Activated CD4-positive, CD25-positive, alpha-beta regulatory T cell treated with anti-CD3 and anti-CD28 coated beads, Interleukin-2, amount 50 U/mL, for 16 hours (primary cell): ENCODE measurements around the gene GTPBP1.

Source experiments
- DNase-seq: peaks from one replicate; pipeline ENCODE4 v3.0.0-alpha.2; 2020; ENCODE audit warnings: low read depth, low spot score

Gene GTPBP1

DNA sequence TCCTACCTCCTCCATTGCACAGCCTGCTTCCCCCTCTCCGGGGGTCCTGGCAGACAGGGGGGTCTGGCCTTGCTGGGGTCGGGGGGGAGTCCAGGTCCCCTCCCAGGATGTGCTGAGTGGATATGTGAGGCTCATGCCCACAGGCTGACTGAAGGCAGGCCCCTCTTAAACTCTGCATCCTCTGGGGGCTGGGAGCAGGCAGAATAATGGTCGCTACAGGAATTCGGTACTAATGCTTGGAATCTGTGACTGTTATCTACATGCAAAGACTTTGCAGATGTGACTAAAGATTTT is 51.7 kb downstream of the GTPBP1 start:
- DNase-seq = no peak

DNA sequence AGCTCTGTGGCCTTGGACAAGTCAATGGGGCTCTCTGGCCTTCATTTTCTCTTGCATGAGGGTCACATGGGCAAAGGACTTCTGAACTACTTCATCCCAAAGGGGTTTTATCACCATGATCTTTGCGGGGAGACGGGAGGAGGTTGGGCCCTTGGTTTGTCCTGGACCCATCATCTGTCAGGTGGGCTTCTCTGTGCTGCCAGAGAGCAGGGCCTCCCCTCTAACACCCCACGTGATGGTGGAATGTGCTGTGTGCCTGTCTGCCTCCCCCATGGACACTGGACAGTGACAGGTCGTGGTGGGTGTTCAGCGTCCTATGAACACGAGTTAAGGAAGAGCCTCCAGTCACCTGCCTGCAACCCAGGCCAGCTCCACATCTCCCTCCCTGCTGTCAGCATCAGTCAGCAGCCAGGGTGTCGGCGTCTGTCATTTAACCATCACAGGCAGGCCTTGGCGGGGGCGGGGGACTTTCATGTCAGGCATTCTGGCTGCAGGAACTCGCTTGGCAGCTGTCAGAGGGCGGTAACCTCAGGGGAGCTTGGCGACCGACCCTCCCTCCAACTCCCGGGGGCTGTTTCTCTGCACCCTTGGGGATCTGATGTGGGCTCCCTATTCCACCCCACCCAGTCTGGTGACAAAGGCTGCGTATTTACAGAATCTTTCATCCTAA is 52.7 kb downstream of the GTPBP1 start:
- peak; percentile 40 for DNase-seq

DNA sequence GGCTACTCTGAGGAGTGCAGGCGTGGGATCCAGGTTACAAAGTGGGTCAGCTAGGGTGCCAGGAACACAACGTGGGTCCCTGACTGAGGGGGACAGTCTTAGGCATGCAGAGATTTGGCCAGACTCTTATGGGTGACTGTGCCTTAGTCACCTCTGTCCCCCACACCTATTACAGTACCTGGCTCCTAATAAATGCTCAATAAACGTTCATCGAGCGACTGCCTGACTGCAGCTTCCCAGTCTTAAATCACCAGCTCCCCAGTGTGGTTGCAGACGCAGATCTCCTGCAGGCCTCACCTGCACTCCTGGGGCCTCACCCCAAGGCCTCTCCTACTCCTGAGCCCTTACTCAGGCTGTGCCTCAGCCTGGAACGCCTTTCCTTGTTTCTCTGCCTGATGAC is 53.3 kb downstream of the GTPBP1 start:
- DNase-seq = no peak

DNA sequence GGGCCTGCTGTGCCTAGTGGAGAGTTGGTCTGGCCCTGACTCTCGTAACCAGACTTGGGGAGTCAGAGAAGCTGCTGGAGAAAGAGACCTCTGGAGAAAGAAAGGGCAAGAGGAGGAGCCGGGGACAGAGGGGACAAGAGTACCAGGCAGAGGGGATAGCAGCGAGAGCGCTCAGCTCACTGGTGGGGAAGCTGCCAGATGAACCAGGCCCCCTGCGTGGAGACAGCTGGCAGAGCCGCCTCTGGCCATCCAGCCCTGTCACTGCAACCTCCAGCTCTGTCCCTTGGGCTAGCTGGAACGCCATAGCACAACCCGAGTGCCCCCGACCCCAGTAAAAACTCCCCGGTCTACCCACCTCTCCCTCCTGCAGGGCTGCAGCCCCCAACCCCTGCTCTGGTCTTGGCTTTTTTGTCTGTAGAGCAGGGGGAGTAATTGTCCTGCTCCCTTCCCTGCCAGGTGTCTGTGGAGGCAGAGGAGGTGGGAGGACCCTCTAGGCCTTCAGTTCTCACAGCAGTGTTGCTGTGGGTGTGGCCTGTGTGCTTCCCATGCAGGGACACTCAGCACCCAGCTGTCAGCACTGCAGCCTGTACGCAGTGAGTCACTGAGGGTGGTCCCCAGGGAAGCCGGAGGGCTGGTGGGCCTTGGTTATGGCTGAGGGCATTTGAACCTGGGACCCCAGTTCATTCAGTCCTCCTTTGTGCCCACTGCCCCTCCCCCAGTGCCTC is 54.9 kb downstream of the GTPBP1 start:
- DNase-seq = no peak

DNA sequence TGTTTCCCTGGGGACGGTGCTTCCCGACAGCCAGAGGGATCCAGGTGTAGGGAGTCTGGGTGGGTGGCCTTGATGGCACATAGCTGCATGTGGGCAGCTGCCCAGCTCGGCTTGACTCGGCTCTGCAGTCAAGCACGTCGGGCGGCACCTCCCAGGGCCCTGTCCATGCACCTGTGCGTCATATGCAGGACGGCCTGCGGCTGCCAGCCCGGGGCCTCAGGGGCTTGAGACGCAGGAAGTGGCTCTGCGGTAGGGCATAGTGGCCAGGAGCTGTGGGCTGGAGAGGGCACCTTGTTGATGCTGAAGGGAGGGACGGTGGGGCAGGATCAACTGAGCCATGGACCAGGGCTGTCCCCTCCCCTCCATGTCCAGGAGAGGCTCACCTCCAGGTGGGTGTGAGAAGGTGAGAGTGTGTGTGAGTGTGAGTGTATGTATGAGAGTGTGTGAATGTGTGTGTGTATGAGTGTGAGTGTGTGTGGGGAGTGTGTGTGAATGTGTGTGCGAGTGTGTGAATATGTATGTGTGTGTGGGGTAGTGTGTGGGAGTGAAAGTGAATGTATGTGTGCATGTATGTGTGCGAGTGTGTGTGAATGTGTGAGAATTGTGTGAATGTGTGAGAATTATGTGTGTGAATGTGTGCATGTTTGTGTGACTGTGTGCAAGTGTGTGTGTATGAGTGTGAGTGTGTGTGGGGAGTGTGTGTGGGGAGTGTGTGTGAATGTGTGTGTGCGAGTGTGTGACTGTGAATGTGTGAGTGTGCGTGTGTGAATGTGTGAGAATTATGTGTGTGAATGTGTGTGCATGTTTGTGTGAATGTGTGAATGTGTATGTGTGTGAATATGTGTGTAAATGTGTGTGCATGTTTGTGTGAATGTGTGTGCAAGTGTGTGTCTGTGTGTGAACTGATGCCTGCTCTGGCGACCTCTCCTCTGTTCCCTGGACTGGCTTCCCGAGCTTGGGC is 55.7 kb downstream of the GTPBP1 start:
- DNase-seq = no peak

DNA sequence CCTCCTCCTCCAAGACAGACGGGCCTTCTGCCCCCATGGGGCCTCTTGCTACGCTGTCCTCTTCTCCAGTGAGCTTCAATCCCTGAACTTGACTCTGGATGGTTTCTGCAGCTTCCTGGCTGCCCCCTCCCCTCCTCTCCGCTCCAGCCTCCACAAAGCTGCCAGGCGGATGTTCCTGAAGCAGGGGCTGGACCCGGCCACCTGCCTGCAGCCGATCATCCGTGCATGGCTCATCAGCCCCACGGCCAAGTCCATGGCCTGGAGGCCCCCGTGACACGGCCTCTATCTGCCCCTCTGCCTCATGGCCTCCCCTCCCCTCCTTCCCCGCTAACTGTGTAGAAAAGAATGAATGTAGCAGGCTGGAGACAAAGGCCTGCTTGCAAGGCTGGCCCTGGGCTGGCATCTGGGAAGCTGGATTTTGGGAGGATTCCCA is 56.8 kb downstream of the GTPBP1 start:
- DNase-seq = no peak

DNA sequence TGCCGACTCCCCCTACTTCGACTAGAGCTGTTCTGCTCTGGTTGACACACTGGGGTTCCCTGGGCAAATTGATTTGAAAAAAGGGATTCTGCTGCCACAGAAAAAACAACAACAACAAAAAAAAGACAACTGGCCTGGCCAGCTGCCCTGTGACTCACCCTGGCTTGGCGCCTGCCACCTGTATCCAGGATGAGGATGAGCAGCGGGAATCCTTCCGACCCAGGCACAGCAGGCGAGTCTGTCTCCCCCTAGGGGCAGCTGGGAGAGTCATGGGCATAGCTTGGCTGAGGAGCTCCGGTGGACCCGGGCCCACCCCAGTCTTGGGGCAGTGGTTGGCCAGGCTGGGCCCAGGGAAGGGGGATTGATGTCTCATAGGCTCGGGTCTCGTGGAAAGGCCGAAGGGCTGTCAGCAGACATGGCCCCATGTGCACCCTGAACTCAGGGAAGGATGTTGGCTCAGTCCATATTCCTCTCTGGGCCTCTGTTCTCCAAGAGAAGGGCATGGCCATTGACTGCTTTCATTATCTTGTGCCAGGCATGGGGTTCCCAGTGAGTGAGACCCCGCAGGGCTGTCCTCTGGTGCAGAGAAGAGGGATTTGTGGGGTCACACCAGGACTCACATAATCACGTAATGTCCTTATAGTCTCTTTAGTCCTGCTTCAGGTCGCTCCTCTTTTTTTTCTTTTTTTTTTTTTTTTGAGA is 60.5 kb downstream of the GTPBP1 start:
- no peak for DNase-seq

DNA sequence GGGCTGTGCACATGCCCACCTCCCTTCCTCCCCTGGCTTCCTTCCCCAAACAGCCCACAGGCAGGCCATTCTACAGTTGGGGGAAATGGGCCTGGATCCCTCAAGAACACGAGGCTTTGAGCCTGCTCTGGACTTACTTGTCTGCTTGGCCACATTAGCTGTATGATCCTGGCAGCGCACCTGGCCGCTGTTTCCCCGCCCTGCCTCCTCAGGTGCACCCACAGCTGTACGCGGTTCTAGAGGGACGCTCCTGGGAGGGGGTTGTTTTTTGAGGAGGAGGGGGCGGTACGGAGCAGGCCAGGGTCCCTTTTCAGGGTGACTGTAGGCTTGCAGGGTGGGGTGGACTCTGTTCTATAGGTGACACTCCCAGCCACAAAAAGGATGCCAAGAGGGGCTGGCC is 61.6 kb downstream of the GTPBP1 start:
- no peak for DNase-seq

DNA sequence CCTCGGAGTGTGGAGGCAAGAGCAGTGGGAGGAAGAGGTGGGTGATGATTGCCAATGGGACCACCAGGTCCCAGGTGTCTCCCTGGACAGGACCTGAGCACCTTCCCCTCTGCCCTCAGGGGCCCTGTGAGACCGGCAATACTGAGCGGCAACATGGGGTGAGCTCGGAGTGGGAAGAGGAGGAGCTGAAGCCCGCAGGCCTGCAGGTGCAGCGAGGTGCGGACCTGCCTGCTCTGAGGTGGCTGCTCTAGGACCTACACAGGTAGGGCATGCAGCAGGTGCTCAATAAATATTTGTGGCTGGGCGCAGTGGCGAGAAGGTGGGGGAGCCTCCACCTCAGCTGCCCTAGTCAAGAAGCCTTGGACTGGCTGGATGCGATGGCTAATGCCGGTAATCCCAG is 62.3 kb downstream of the GTPBP1 start:
- DNase-seq = no peak

DNA sequence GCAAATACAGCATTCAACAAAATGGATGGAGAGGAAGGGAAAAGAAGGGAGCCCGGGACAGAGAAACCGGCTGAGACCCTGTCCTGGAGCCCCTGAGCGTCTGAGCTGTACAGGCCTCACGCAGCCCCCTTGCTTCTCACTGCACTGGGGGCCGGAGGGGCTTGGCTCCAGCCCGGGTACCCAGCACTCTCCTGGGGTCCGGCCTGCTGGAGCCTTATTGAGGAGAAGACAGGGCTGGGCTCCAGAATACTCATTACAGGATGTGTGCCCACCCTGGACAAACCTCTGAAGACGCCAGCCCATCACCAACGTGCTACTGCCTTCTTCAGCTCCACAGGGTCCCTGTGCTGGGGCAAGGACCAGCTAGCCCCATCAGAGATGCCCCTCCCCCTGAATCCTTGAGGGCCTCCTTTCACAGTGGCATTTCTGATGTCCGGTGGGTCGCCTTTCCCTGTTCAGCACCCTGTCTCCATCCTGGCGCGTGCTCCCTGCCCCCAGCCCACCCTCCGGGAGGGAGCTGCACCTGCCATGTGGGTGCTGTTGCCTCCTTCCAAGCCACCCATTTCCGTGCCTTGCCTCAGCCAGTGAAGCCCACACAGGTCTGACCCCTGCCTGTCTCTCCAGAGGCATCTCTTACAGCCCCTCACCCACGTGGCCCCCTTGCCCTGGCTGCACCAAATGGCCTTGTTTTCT is 64.7 kb downstream of the GTPBP1 start:
- DNase-seq = no peak

DNA sequence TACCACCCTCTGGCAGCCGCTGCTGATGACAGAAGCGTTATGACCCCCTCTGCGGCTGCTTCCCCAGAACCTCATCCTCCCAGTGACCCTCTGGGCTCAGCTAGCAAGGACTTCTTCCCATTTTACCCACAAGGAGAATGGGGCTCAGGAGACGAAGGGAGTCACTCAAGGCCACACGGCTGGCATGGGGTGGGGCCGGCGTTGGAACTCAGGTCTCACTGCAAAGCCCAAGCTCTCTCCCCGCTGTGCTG is 66.8 kb downstream of the GTPBP1 start:
- DNase-seq = no peak

DNA sequence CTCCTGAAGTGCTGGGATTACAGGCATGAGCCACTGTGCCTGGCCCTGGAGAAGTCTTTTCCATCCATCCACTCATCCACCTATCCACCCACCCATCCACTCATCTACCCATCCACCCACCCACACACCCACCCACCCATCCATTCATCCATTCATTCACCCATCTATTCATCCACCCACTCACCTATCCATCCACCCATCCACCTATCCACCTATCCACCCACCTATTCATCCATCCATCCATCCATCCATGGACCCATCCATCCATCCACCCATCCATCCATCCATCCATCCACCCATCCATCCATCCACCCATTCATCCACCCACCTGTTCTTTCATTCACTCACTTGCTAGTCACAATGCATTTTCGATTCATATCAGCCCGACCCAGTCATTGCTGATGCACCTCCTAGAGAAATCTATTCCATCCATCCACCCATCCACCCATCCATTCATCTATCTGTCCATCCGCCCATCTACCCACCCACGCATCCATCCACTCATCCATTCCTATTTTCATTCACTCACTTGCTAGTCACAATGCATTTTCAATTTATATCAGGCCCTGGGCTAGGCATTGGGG is 67.7 kb downstream of the GTPBP1 start:
- DNase-seq = no peak

DNA sequence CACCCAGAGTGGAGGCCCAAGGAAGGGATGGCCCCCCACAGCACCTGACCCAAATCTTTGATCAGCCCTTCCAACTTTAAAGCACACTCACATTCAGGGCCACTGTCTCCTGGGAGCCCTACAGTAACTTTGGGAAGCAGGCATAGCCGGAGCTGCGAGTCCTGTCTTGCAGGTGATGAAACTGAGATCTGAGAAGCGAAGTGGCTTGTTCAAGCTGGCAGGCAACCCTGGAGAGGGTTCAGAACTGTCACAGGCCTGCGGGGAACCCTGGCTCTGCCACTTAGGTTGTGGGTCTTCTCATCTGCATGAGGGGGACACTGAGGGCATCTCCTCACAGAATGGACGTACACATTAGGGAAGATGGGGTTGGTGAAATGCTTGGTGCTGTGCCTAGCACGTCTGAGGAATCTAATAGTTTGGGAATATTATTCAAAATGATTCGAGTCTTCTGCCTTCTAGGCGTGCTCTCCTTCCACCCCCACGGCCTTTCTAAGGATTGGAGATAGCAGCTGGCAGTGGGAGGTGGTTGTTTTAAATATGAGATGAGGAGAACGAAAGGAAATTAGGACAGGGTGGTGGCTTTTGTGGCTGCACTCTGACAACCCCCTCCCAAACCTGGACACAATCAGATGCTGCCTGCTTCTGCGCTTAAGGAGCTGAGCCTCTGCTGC is 68.9 kb downstream of the GTPBP1 start:
- DNase-seq = no peak

DNA sequence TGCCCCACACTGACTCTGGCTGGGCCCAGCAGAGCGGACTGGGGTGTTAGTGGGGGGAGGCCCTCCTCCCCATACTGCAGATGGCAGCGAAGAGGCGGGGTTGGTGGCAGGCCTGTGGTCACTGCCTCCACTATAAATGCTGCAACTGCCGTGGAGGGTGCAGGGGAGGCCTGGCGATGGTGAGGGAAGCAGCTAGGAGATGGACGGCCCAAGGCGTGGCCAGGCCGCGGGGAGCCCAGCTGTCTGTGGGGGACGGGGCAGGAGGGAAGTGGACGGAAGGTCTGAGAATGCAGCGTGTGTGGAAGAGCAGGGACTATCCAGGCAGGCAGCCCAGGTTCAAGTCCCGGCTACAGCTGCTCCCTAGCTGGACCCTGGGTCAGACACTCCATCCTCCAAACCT is 69.9 kb downstream of the GTPBP1 start:
- no peak for DNase-seq

DNA sequence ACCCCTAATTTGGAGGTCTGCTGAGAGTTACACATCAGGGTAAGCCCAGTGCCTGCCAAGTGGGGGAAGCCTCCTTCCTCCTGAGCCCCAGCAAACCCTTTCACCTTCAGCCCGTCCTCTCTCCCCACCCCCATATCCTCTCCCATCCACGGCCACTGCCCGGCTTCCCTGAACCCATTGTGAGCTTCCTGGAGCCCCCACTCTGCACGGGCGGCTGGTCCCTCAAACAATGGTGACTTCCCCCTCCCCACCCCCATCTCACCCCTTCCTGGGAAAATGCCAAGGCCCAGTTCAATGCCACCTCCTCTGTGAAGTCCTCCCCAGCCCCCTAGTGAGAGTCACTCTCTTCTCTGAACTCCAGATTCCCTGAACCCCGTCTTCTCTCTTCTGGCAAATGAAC is 70.3 kb downstream of the GTPBP1 start:
- DNase-seq = no peak

DNA sequence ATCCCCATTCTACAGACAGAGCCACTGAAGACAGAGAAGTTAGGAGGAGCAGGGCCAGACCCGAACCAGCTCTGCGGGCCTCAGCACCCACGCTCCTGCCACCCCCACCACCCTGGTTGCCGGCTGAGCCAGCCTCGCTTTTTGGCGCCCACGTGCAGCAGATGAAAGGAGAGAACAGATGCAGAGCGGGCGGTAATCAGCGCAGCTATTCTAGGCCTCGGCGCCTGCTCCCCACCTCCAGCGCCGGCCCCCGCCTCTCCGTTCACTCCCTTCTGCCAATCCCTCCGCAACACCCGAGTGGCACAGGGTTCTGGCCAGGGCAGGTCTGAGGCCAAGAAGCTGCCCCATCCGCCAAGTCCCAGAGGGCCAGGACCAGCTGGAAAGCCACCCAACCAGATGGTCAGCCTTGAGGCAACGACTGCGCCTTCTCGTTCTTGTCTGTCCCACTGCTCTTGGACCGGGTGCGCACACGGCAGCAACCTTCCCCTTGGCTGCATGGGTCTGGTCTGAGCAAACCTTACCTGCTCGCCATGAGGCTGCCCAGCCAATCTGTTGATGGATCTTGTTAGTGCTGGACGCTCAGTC is 71.4 kb downstream of the GTPBP1 start:
- DNase-seq = no peak

DNA sequence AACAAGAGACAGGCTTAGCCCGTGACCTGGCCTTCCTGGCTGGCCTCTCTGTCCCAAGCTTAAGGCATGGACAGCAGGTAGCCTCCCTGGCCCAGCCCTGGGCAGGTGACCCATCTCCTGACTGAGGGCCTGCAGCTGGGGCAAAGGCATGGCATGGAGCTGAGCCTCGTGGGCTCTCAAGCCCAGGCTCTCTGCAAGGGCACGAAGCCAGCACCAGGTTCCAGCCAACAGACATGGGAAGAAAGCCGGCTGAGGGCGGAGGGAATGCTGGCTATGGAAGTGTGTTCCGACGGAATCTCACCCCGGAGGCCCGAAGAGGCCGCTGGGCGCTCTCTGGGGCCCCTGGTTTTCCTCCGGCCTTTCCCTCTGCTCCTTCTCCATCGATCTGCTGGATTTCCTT is 75.3 kb downstream of the GTPBP1 start:
- DNase-seq = no peak

DNA sequence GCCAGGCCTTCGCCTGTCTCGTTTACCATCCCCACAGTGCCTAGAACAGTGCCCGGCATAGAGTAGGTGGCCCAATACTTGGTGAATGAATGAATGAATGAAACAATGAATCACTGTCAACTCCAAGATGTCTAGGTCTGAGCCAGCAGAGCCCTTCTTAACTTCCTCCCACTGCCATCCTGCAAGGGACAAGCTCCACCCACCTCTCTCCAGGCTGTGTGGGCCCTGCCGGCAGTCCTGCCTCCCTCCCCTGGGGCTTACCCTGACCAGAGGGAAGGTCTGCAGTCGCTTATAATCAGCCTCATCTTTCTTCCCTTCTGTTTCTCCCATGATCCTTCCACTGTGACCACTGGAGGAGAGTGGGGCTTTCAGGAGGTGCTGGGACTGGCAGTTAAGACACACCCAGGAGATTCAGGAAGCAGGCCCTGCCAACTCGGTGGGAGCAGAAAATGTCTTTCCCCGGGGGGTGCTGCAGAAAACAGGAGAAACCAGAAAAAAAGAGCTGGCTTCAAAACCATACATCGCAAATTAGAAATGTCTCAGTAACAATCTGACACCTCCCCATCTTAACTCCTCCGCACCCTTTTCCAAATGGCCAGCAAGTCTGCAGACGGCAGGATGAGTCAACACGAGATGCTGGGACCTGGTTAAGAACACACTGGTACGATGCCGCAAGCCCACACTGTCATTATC is 76.8 kb downstream of the GTPBP1 start:
- DNase-seq = no peak
